C4-2B (cell line): Measurements from ENCODE around the gene PJA1.

Experiments used
- CTCF ChIP-seq: fragments of 450-650 bp; conservative IDR thresholded peaks from 2 replicates; pipeline ENCODE4 v1.5.1; 2017; ENCODE audit warnings: mild to moderate bottlenecking
- ZFX ChIP-seq: fragments of 450-650 bp; IDR thresholded peaks from 2 replicates; pipeline ENCODE4 v1.6.1; 2017

DNA sequence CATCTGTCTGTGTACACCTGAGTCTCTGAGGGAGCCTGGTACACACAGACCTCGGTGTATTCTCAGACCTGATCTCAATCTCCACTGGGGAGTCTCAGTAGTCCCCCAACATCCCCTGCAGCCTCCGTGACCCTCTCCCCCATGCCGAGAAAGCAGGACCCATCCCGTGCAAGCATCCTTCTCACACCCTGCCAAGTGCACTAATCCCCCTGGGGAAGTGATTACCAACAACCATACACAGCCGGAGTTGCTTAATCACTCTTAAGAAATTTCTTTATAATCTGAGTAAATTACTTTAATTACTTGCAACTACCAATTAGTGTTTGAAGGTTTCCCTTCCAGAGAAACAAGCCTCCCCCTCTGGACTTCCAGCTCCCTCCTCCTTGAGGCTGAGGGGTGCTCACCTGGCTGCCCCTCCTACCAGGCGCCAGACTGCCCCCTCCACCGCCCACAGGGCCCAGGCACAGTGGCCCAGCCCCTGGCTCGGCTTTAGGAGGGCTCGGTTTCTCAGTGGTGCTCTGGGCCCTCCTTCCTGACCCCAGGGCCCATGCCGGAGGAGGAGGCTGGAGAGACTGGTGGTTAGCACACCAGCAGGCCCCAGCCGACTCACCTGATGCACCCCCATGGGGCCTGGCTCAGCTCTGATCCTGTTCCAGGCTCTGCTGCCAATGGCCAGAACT lies 43.8 kb downstream of the PJA1 start:
- TF ChIP-seq CTCF (no peak), ZFX (no peak)
